ENCODE results near the gene FAM200B.

GRCh38 chr4:15689540-15689939, 7.9 kb downstream of the FAM200B start:
- no peak for TF ChIP-seq CTCF (conservative IDR thresholded peaks at IDR 0.05)
- no peak for TF ChIP-seq ZFX (IDR thresholded peaks at IDR 0.05)
